Neural cell (in vitro differentiated cells): ENCODE results near the gene DSC1.

ENCODE experiments used
- CTCF ChIP-seq: fragments of 450-650 bp; IDR thresholded peaks from 2 replicates; pipeline ENCODE4 v1.5.1; 2014; ENCODE audit warnings: antibody characterized with exemption, mild to moderate bottlenecking, moderate library complexity; ENCODE audit not compliant: poor library complexity, severe bottlenecking
- EP300 ChIP-seq: fragments of 450-650 bp; conservative IDR thresholded peaks from 2 replicates; pipeline ENCODE4 v1.6.1; 2014; ENCODE audit warnings: antibody characterized with exemption, mild to moderate bottlenecking, moderate library complexity; ENCODE audit not compliant: poor library complexity, severe bottlenecking
- EZH2 ChIP-seq: fragments of 200-600, 300-800 bp; shearing (Covaris generic), sonication (generic); IDR thresholded peaks from 2 replicates; pipeline ENCODE4 v1.6.1; 2014; ENCODE audit warnings: antibody characterized with exemption, low read length, borderline replicate concordance, mild to moderate bottlenecking; ENCODE audit not compliant: insufficient read depth, poor library complexity, severe bottlenecking
- MXI1 ChIP-seq: fragments of 450-650 bp; conservative IDR thresholded peaks from 2 replicates; pipeline ENCODE4 v1.6.1; 2014; ENCODE audit warnings: antibody characterized with exemption, mild to moderate bottlenecking; ENCODE audit not compliant: poor library complexity, severe bottlenecking
- POLR2AphosphoS5 ChIP-seq: IDR thresholded peaks from 2 replicates; pipeline ENCODE4 v1.6.1; 2012
- REST ChIP-seq: IDR thresholded peaks from 2 replicates; pipeline ENCODE4 v1.6.1; 2012; ENCODE audit warnings: borderline replicate concordance

- TF ChIP-seq POLR2AphosphoS5 (no peak), CTCF (no peak), EP300 (no peak), MXI1 (no peak), REST (no peak), EZH2 (no peak)
Observed at GRCh38 chr18:31183302-31183701, 20.6 kb upstream of the DSC1 start.
